NCI-H2029 treated with DMSO at 0.1 percent for 48 hours (cell line): Measurements from ENCODE around the gene PRR13.
"Not testable (repeated sequence)": the region's sequence is repeated elsewhere in the genome, so short reads cannot be mapped to it uniquely, and the experiment has no call there.

Source experiments
- DNase-seq: peaks from one replicate; lab custom pipeline; 2025; lab: John Stamatoyannopoulos, UW

Gene PRR13

DNA sequence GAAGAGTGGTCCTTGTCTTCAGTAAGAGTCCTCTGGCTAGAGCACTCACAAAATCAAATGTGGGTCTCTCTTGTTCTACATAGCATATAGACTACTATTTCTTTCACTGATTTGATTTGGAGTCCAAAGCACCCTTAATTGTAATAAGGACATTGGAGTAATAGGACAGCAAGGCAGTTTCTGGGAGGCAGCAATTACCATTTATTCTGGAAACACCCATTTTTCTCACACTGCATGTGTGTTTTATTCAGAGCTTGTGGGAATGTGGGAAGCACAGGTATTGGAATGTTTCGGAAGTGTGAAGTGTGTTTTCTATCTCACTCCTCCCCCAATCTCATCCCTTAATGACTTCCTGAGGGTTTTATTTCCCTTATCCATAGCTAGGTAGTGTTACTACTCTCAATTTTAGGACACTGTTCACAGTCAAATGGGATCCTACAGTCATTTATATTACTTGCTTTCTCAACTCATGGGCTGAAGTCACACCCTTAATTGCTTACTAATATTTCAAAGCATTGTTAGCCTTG is 30.6 kb downstream of the PRR13 start:
- DNase-seq, result no peak

GRCh38 chr12:53474077-53474476 is 32.5 kb downstream of the PRR13 start:
- no peak for DNase-seq

DNA sequence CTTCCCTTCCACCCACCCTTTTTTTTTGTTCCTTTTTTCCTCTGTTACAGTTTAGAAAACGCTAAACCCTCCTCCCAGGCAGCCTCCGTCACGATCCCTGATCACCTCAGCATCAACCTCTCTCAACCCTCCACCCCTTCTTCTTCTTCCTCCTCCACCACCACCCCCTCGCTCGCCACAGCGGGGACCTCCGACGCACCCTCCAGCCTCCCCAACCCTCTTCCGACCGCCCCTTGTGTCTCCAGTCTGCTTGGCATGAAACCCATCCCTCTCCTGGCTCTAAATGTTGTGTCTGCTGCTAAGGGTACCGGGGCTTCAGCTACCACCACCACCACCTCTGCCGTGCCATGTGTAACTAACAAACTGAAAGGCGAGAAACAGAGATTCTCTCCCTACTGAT is 33.3 kb downstream of the PRR13 start:
- DNase-seq, result no peak

GRCh38 chr12:53476769-53477209 is 35.3 kb downstream of the PRR13 start:
- no peak for DNase-seq

- no peak for DNase-seq
These were observed 37.3 kb downstream of the PRR13 start for GRCh38 chr12:53478865-53479264.

DNA sequence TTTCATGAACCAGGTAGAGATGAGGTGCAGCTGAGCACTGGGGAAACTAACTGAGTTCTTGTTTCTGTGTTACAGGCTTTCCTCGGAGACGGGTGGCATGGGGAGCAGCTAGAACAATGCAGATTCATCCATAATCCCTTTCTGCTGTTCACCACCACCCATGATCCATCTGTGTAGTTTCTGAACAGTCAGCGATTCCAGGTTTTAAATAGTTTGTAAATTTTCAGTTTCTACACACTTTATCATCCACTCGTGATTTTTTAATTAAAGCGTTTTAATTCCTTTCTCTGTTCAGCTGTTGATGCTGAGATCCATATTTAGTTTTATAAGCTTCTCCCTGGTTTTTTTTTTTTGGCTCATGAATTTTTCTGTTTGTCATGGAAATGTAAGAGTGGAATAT is 37.8 kb downstream of the PRR13 start:
- DNase-seq, result no peak

DNA sequence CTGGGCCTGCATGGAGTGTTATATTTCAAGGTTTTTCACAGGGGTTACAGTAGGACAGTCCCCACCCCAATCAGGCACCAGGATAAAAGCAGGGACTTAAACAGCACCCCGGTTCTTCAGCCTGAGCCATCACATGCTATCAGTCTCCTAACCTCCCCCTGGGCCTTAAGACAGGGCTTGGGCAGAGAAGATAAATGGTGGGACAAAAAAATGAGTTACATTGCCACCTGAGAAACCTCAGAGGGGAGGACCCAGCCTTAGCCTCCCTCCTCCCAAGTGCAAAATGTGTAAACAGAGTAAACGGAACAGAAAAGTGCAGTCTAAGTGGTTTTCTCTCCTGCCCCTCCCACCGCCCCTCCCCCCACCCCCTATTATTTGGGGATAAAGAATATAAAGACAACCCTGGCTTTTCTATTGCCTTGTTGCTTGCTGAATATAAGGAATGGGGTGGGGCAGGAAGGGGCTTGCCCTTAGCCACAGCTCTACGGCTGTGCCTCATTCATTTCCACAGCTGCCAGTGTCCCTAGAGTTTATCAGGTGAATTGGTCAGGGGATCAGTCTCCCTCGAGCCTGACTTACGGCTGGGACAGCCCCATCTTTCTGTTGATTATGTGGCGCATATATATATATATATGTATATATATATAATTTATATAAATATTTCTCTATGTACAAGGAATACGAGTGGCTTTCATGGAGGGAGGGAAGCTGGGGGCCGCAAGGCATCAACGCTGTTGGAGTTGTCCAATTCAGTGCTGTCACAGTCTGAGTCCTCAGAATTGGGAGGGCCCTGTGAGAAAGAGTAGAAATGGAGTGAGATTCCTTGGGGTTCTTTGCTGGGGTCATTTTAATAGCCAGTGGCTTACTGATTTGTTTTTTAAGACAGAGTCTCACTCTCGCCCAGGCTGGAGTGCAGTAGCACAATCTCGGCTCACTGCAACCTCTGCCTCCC is 39.2 kb downstream of the PRR13 start:
- DNase-seq, result no peak

- not testable (repeated sequence) for DNase-seq
These were observed 39.9 kb downstream of the PRR13 start for GRCh38 chr12:53481458-53481857.

DNA sequence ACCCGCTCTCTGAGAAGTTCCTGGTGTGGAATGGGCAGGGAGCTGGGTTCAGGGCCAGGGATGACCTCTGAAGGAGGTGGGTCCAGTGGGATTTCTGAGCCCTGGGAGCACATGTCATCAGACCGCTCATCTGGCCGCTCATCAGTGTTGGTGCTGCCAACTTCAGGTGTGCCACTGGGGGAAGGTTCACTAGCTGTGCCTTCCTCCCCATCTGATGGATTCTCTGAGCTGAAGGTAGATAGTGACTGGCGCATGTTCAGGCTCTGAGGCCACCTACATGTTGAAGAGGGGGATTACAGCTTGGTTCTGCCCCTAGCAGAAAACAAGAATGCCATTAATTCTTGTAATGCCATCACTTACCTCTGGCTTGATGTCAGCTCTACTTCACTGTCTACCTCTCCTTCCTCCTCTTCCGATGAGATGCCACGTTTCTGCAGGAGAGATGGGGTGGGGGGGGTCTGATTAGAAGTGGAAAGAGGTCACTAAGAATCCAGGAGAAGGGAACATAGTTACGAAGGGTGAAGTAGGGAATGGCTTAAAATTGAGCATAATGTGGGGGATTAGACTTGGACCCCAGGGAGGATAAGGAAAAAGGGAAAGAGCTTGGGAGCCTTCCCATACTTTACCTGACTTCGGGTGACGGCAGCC is 40.5 kb downstream of the PRR13 start:
- DNase-seq, result no peak

DNA sequence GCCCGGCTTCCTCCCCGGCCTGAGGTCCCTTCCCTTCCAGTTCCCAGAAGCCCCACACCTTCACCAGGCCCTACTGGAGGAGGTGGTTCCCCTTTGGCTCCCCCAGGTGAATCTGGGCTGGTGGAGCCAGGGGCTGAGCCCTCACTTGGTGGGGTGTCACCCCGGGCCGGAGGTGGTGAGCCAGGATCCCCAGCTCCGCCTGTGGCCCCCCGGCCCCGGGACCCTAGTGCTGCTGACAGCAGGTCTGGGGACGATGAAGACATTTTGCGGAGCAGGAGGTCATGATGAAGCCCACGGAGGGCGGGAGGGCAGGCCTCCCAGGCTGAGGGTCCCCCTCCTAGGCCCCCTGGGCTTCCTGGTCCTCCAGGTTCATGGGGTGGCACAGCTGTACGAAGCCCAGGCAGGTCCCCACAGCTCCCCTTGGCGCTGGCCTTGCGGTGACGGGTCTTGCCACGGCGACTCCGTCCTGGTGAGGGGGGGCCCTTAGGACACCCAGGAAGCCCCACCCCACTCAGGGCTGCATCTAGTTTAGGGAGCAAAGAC is 41.2 kb downstream of the PRR13 start:
- DNase-seq, result no peak

- no peak for DNase-seq
These were observed 41.9 kb downstream of the PRR13 start for GRCh38 chr12:53483225-53483978.

- DNase-seq, result no peak
These were observed 42.4 kb downstream of the PRR13 start for GRCh38 chr12:53483979-53484377.

DNA sequence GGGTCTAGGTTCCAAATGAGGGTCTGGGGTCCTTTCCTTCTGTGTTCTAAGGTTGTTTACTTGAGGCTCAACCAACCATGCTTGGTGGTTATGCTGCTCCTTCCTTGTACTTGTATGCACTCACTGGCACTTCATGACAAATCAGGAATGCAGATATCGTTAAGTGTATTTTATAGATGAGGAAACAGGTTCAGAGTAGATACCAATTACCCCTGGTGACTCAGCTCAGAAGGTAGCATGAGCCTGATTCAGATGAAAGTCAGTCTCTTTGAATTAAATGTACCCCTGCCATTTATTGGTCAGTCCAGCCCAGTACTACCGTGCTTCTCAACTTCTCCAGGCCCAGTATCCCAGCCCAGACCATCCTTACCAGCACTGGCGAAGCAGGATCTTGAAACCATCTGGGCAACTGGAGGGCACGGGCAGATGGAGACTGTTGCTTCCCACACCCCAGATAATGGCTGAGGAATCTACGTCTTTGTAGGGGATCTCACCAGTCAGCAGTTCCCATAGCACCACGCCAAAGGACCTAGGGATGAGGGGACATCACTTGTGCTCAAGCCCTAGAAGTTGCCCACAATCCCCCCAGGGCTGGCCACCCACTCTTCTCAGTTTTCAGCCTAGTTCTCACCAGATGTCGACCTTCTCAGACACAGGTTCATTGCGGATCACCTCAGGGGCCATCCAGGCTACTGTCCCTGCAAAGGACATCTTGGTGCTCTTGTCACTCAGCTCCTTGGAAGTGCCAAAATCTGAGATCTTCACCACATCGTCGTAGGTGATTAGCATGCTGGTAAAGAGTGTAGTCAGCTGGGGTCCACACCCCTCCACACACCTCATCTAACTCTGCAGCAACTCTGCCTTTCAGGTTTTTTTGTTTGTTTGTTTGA is 43.4 kb downstream of the PRR13 start:
- DNase-seq, result no peak

- no peak for DNase-seq
These were observed 44.6 kb downstream of the PRR13 start for GRCh38 chr12:53485955-53486735.

DNA sequence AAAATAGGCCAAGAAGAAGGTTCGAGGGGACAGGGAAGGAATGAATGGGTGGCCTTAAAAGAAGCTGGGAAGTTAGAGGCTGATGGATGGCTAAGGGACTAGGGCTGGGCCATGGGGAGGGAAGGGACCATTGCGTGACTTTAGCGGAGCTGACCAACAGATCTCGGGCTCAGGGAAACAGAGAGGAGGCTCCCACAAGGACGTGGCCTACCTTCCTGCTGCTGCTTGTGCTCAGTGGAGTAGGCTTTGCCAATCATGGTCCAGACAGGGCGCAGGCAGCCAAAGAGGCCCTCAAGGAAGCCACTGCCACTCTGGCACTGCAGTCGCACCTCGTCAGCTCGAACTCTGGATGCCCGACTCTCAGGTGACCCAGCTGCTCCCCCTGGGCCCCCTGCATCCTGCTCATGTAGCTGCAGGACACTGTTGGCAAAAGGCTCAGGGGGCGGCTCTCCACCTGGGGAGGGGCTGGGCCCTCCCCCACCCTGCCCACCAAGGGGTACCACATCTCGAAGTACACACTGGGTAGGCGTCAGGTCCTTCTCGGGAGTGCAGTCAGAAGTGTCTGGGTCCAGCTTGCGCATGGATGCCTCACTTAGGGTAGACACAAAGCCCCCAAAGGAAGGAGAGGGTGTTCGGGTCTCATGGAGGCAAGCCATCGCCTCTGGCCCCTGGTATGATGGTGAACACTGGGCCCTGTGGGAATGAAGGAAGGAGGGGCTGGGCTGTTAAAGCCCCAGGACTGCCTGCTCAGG is 45.4 kb downstream of the PRR13 start:
- DNase-seq, result no peak

GRCh38 chr12:53489242-53489864 is 47.8 kb downstream of the PRR13 start:
- no peak for DNase-seq

DNA sequence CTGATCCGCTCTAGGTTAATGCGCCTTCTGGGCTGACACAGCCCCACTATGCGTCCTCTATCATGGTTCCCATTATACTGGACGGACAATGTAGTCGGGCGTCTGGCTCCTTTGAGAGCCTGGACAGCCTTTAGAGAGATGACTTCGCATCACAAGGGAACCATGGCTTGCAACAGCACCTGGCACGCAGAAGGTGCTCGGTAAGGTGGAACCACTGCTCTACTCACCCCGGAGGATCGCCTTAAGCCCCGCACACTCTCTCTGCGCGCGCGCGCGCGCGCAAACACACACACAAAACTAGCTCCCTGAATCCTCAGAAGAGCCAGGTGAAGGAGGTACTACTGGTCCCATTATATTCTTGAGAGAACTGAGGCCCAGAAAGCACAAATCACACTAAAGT is 50.7 kb downstream of the PRR13 start:
- DNase-seq, result no peak

DNA sequence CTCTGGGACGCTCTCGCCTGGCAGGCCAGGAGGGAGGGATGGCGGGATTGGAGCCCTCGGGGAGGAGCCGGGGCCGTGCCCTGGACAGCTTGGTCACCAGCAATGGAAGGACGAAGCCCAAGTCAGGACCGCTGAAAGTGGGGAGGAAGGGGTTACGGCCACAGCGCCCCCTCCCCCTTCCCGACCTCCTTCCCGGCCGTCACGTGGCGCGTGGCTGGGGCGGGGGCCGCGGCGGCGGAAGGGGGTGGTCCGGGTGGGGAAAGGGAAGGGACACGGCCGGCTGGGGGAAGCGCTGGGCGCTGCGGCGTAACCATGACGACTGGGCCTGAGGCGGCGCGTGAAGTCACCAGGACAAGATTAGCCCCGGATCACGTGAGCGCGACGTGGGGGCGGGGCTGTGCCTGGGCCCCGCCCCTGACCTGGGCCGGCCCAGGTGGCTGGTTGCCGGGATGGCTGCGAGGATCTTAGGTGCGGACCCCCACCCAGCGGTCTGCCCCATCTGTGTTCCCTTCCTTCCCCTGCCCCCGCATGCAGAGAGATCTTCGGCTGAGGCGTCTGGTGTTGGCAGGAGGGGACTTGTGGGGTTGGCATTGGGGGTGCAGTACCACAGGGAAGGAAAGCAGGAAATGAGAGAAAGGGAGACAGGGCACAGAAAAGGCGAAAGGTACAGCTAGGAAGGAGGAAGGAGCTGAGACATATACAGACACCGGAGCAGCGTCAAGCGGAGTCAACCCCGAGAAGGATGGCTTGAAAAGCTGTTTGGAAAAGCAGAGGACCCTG is 51.5 kb downstream of the PRR13 start:
- peak; percentile 53 for DNase-seq
